ENCODE measurements around the gene TNRC6A.

DNA sequence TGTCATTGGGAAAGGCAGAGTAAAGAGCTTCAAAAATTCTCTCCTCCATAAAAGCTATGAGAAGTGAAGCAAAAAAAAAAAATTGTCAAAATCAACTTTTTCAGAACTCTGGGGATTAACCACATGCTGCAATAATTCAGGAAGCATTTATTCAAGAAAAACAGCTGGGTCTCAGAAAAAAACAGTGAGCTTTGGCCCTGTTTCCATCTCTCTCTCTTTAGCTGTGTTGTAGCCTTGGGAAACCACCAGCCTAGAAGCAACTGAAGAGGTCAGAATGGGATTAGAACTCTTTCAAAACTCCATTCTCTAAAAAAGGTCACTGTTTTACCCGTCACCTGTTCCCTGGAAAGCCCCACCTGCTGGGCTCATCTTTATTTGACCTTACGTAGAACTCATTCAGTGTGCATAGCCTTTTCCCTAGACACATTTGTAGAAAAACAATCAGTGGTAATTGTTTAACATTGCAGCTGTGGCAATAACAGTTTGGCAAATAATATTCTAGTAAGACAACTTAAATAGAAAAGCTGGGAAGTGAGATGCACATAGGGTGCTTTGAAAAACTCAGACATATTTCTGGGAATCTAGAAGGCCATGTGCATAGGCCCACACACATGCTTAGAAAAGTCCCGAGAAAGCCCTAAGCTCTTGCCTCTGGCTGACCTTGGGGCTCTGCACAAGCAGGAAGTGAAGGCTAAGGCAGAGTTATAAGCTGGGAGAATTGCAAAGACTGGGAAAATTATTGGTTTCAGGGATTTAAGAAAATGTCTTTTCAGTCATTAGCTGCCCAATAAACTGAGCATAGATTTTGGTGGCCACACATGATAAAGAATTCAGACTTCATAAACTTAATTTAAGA is 134.4 kb downstream of the TNRC6A start:
- TF ChIP-seq ARNT (IDR thresholded peaks at IDR 0.05) = no peak
- no peak for TF ChIP-seq SUZ12 (IDR thresholded peaks at IDR 0.05)
- no peak for TF ChIP-seq FOXA1 (IDR thresholded peaks at IDR 0.05)
- TF ChIP-seq NFRKB (IDR thresholded peaks at IDR 0.05) = no peak
- no peak for TF ChIP-seq SP1 (IDR thresholded peaks at IDR 0.05)
- no peak for TF ChIP-seq BHLHE40 (IDR thresholded peaks at IDR 0.05; ENCODE audit: borderline replicate concordance)
- TF ChIP-seq FOXK2 (IDR thresholded peaks at IDR 0.05) = no peak
